Activated T-helper 17 cell treated with anti-CD3 and anti-CD28 coated beads, Interleukin-2, amount 50 U/mL, for 72 hours (primary cell): ENCODE measurements around the gene ADAMTS7. TPM values are rescaled to one million over a fixed set of nuclear protein-coding genes. Genes with fewer than 3 reads are reported as not detected.

Source experiments
- total RNA-seq, 2 donors: library from RNA; stranded (reverse); gene quantifications; one replicate each; pipeline ENCODE4 v1.2.3, GENCODE V29; 2022

The ADAMTS7 gene
- total RNA-seq, 2 donors from 2014 or later: 1.2 to 4.4 TPM

Other genes with a start within 250 kb of the ADAMTS7 start
- gene CHRNA5, start 245.9 kb downstream of the ADAMTS7 start, total RNA-seq: 10 to 100 TPM in 1 of 2 donors, 1 to 10 TPM in 1; 5.9 to 14.1 TPM
- not detected for gene CHRNA3, start 190.5 kb downstream of the ADAMTS7 start, total RNA-seq
- not detected for gene CHRNB4, start 170.3 kb downstream of the ADAMTS7 start, total RNA-seq
- gene MORF4L1, start 61.4 kb upstream of the ADAMTS7 start, total RNA-seq: 100 to 1,000 TPM; 242 to 244 TPM
- 100 to 1,000 TPM; 306 to 503 TPM for gene CTSH, start 133.6 kb upstream of the ADAMTS7 start, total RNA-seq